Neutrophil (primary cell): ENCODE data around the gene GALNT10.

Source experiments
- H3K27ac ChIP-seq: fragments of 200-600 bp; sonication (generic); 2 replicates; pipeline ENCODE4 v1.5.1; 2016; ENCODE audit warnings: mild to moderate bottlenecking, moderate library complexity
- H3K27me3 ChIP-seq: fragments of 200-600 bp; sonication (generic); 2 replicates; pipeline ENCODE4 v1.6.0; 2016; ENCODE audit warnings: mild to moderate bottlenecking
- H3K36me3 ChIP-seq: fragments of 200-600 bp; sonication (generic); 2 replicates; pipeline ENCODE4 v1.5.1; 2017
- H3K4me1 ChIP-seq, 2 experiments: fragments of 200-600 bp in 1 of 2; sonication (generic) in 1 of 2; 1 replicate in 1 of 2; 2 replicates in 1 of 2; pipeline versions ENCODE4 v1.5.1 to v1.6.1; 2013 to 2016; ENCODE audit warnings: low read depth in 1 of 2, low read length in 1 of 2, mild to moderate bottlenecking in 1 of 2, moderate library complexity in 1 of 2; ENCODE audit not compliant: control insufficient read depth in 1 of 2, insufficient read depth in 1 of 2
- H3K4me3 ChIP-seq, 2 experiments: fragments of 200-600 bp in 1 of 2; sonication (generic) in 1 of 2; 1 replicate in 1 of 2; 2 replicates in 1 of 2; pipeline ENCODE4 v1.5.1; 2013 to 2016; ENCODE audit warnings: low read depth in 1 of 2, low read length in 1 of 2, mild to moderate bottlenecking in 1 of 2, moderate library complexity in 1 of 2
- H3K9me3 ChIP-seq: fragments of 200-600 bp; sonication (generic); 2 replicates; pipeline ENCODE4 v1.5.1; 2016
- TF ChIP-seq, protein P1 (sequence below): fragments of 200-600 bp; sonication (generic); IDR thresholded peaks from 2 replicates; pipeline ENCODE4 v1.5.1; 2016; ENCODE audit warnings: antibody characterized with exemption

Gene GALNT10

DNA sequence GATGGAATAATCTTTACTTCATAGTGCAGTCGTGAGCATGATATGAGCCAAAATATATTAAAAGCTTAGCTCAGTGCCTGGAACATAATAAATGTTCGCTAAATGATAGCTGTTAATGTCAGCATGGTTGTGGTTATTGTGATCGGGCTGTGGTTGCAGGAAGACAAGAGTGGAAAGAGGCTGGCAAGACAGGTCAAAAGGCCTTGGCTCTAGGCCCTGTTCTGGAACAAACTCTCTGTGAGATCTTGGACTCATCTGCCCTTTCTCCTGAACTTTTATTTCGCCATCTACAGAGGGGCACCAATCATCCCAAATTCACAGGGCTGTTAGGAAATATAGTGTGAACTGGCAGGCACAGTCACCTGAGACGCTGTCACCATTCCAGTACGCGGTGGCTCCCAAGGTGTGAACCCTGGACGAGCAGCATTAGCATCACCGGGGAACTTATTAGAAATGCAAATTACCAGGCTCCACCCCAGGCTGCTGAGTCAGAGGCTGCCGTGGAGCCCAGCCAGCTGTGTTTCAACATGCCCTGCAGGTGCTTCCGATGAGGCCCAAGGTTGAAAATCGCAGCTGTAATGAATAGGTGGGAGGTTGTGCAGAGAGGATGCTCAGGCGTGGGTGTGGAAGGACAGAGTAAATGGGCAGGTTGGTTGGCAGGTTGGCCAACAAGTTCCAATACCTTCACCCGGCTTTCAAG, 205.0 kb downstream of the GALNT10 start:
- H3K27ac ChIP-seq = no peak overlapping the region
- no peaks in the 10 kb centered on the region for H3K9me3 ChIP-seq
- H3K36me3 ChIP-seq = peaks cover 56% of the 10 kb centered on the region
- H3K4me3 ChIP-seq = no peak overlapping the region
- H3K27me3 ChIP-seq = no peaks in the 10 kb centered on the region
- H3K4me1 ChIP-seq = no peaks in the 10 kb centered on the region
- TF ChIP-seq, protein P1, sequence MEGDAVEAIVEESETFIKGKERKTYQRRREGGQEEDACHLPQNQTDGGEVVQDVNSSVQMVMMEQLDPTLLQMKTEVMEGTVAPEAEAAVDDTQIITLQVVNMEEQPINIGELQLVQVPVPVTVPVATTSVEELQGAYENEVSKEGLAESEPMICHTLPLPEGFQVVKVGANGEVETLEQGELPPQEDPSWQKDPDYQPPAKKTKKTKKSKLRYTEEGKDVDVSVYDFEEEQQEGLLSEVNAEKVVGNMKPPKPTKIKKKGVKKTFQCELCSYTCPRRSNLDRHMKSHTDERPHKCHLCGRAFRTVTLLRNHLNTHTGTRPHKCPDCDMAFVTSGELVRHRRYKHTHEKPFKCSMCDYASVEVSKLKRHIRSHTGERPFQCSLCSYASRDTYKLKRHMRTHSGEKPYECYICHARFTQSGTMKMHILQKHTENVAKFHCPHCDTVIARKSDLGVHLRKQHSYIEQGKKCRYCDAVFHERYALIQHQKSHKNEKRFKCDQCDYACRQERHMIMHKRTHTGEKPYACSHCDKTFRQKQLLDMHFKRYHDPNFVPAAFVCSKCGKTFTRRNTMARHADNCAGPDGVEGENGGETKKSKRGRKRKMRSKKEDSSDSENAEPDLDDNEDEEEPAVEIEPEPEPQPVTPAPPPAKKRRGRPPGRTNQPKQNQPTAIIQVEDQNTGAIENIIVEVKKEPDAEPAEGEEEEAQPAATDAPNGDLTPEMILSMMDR = no peak

DNA sequence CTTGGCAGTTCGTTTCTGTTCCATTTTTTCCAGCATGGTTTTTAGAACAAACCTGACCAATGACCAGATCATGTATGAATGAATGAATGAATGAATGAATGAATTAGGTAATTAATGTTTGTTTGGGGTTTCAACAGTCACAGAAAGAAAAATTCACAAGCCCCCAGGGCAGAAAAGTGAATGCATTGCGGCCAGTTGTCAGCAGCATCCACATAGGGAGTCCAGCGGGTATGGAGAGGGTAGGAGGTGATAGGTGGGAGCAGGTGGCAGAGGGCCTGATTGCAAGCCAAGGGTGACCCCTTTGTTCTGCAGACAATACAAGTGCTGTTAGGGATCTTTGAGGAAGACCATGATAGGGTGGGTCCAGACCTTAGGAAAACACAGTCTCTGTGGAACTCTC, 205.6 kb downstream of the GALNT10 start:
- TF ChIP-seq, protein P1 = no peak
- H3K9me3 ChIP-seq = no peaks in the 10 kb centered on the region
- H3K27ac ChIP-seq = no peak overlapping the region
- H3K27me3 ChIP-seq = no peaks in the 10 kb centered on the region
- no peaks in the 10 kb centered on the region for H3K4me1 ChIP-seq
- peaks cover 50% of the 10 kb centered on the region for H3K36me3 ChIP-seq
- no peak overlapping the region for H3K4me3 ChIP-seq

DNA sequence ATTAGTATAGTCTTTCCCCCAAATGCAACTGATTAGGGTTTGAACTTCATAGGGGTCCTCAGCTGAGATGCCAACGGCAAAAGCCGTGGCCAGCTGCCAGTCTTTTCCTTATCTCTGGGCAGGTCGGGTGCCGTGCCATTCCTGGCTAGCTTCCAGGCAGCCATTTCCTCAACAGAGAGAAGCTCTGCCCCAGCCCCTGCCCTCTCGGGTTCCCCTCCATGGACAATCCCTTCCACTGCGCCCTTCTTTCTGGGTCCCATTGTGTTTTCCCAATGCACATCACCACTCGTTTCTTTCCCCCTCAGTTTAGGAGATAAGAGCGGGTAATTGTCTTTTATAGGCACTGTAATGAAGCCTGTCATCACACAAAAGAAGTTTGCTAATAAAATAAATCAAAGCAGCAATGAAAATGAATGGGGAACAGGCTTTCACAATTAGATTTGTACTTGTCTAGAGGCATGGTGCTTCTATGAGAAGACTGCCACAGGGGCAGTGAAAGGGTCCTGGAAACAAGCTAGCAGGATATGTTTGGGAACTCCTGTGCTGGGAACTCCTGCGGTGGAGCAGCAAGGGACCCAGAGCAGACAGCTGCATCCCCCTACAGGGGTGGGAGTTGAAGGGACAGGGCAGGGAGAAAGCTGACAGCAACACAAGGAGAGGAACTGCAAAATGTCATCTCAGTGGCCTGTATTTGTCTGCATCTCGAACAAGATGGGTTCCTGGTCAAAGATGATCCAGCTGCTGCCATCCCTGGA, 207.3 kb downstream of the GALNT10 start:
- no peak overlapping the region for H3K4me3 ChIP-seq
- no peaks in the 10 kb centered on the region for H3K9me3 ChIP-seq
- no peak overlapping the region for H3K27ac ChIP-seq
- TF ChIP-seq, protein P1 = no peak
- no peaks in the 10 kb centered on the region for H3K4me1 ChIP-seq
- no peaks in the 10 kb centered on the region for H3K27me3 ChIP-seq
- peaks cover 42% of the 10 kb centered on the region for H3K36me3 ChIP-seq

- TF ChIP-seq, protein P1 = no peak
- H3K4me3 ChIP-seq = no peak overlapping the region
These were observed 210.1 kb downstream of the GALNT10 start for GRCh38 chr5:154400678-154401077.

GRCh38 chr5:154401355-154401754, 210.8 kb downstream of the GALNT10 start:
- no peaks in the 10 kb centered on the region for H3K27me3 ChIP-seq
- H3K4me3 ChIP-seq = no peak overlapping the region
- H3K4me1 ChIP-seq = peaks cover 6 to 7% of the 10 kb centered on the region in 2 experiments
- H3K36me3 ChIP-seq = peaks cover 25% of the 10 kb centered on the region
- H3K9me3 ChIP-seq = no peaks in the 10 kb centered on the region
- TF ChIP-seq, protein P1 = no peak
- H3K27ac ChIP-seq = no peak overlapping the region

More at GRCh38 chr5:154400678-154401077, 210.1 kb downstream of the GALNT10 start:
- Histone ChIP-seq H3K27me3 (no peaks in the 10 kb centered on the region), H3K36me3 (peaks cover 27% of the 10 kb centered on the region), H3K4me1 (peaks cover 6 to 7% of the 10 kb centered on the region in 2 experiments), H3K9me3 (no peaks in the 10 kb centered on the region), H3K27ac (no peak overlapping the region)
